Heart left ventricle (tissue), 16 donors: Measurements from ENCODE around the gene GOT1. TPM values are rescaled to one million over a fixed set of nuclear protein-coding genes. Genes with fewer than 3 reads are reported as not detected.

Experiments used
- ATAC-seq, 4 donors: fragments of 200-7000 bp; cut with Tn5 transposase; one replicate each; pipeline ENCODE4 v1.9.1; 2020 to 2022; ENCODE audit warnings: moderate library complexity in 4 of 4, mild to moderate bottlenecking in 3 of 4, moderate number of reproducible peaks in 1 of 4
- DNase-seq, 5 donors: peaks; one replicate each; pipeline ENCODE4 v3.0.0-alpha.2; 2020
- H3K27ac ChIP-seq, 12 donors: fragments of 200-600 bp; sonication (generic) in 4 of 12; one replicate each; pipeline versions ENCODE4 v1.5.0 to v1.8.0; 2016 to 2022; ENCODE audit warnings: mild to moderate bottlenecking in 2 of 12
- H3K27me3 ChIP-seq, 9 donors: fragments of 200-600 bp; sonication (generic) in 2 of 9; one replicate each; pipeline versions ENCODE4 v1.5.1 to v1.8.0; 2016 to 2022; ENCODE audit warnings: mild to moderate bottlenecking in 3 of 9
- H3K36me3 ChIP-seq, 9 donors: fragments of 200-600 bp; sonication (generic) in 2 of 9; one replicate each; pipeline versions ENCODE4 v1.5.0 to v1.8.0; 2018 to 2022; ENCODE audit warnings: mild to moderate bottlenecking in 2 of 9
- H3K4me1 ChIP-seq, 12 donors: fragments of 200-600 bp; sonication (generic) in 4 of 12; one replicate each; pipeline versions ENCODE4 v1.5.0 to v1.8.0; 2016 to 2022; ENCODE audit warnings: mild to moderate bottlenecking in 3 of 12
- H3K4me3 ChIP-seq, 12 donors: fragments of 200-600 bp; sonication (generic) in 4 of 12; one replicate each; pipeline versions ENCODE4 v1.5.0 to v1.8.0; 2017 to 2022; ENCODE audit warnings: mild to moderate bottlenecking in 9 of 12, moderate library complexity in 4 of 12
- H3K9me3 ChIP-seq, 12 donors: fragments of 200-600 bp; sonication (generic) in 4 of 12; one replicate each; pipeline versions ENCODE4 v1.5.0 to v1.8.0; 2016 to 2022; ENCODE audit warnings: mild to moderate bottlenecking in 1 of 12
- POLR2A ChIP-seq, 2 donors: fragments of 450-650 bp; IDR thresholded peaks; one replicate each; pipeline ENCODE4 v1.6.1; 2017; ENCODE audit warnings: antibody characterized with exemption in 2 of 2, mild to moderate bottlenecking in 2 of 2, moderate library complexity in 2 of 2
- WGBS, 4 donors: extraction: QIAGEN DNeasy Blood & Tissue Kit in 2 of 4; methylation state at CpG; one replicate each; pipeline versions ENCODE4 v1.1.5 to v1.1.7; 2013 to 2018; 5-methylcytosine and 5-hydroxymethylcytosine counted together
- intact Hi-C, 10 donors: fragments of 100-400 bp; cut with DNase I; formaldehyde crosslinking; loops; one replicate each; pipeline versions ENCODE4 v1.11.1 to v1.14.2; 2022
- polyA plus RNA-seq, 2 donors: library from polyadenylated mRNA; stranded (reverse); fragments of 200-250 nt; gene quantifications; one replicate each; pipeline ENCODE4 v1.2.3, GENCODE V29; 2013
- total RNA-seq, 9 donors: library from RNA; depleted of rRNA in 2 of 9; stranded (reverse); fragments of >200 nt in 2 of 9; fragmentation: NEBNext Ultra II Directional in 3 of 9; extraction: Animal tissue kit (Norgen Biotek cat#: 25700) in 3 of 9; gene quantifications; one replicate each; pipeline versions ENCODE4 v1.1.0 to v1.2.4, GENCODE V29; 2016 to 2023
- TF ChIP-seq, protein P1 (sequence below), 12 donors: fragments of 200-600 bp; sonication (generic) in 4 of 12; IDR thresholded peaks; one replicate each; pipeline versions ENCODE4 v1.5.0 to v1.8.0; 2018 to 2022; ENCODE audit warnings: antibody characterized with exemption in 12 of 12, mild to moderate bottlenecking in 5 of 12
- donor health status: ischemic (EF 13 %, LVEDD 7.1; RV severe dilation, severe dysfunction).
- donor health status: healthy with polysubstance abuse.
- donor health status: DM: no; HTN: yes; CAD: no.
- donor health status: DM: no; HTN: no; CAD: no.
- donor health status: ischemic (EF 25% LVEDD 6.9; RV normal size, moderate dysfunction).
- donor health status: ischemic (EF 25% LVEDD 5.7; RV mildly dilated, moderate dysfunction).
- donor health status: healthy.
- donor health status: DM: yes; HTN: yes; CAD: no.
- donor health status: ischemic (EF 35%, LVEDD 5.7; RV mildly dilated, moderate dysfunction).
- donor health status: nonischemic (EF 11% LVEDD 7.7; RV severe dilation, severe dysfunction).
- donor health status: DM: yes; HTN: yes; CAD: no.
- donor health status: PGD.
- donor health status: ischemic (EF 29% LVEDD 5.4; RV normal size, mild dysfunction).
- donor health status: nonischemic (EF 23%, LVEDD 6.1; RV moderate dilation, normal function).

The GOT1 gene
- total and polyA plus RNA-seq, 11 donors, result 259 to 815 (median 505) TPM

DNA sequence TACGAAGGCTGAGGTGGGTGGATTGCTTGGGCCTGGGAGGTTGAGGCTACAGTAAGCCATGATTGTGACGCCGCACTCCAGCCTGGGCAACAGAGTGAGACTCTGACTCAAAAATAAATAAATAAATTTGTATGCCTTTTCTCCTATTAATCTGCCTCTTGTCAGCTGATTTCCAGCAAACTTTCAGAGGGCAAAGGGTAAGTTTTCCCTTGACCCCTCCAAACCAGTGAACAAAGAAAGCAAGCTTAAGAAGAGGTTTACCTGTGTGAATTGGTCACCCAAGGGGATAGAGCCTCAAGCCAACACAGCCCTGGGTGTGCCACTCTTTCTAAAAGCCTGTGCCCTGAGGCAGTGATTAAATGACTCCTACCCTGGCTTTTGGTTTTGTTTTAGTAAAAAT lies 30.8 kb downstream of the GOT1 start:
- WGBS, 4 donors, result 95 to 99% (median 97%) methylated on average over 3 of the region's 3 CpGs
- Histone ChIP-seq H3K27ac (no peak overlapping the region), H3K4me1 (peaks cover 0 to 19% (median 3%) of the 10 kb centered on the region in 12 donors), H3K36me3 (peaks cover 3 to 100% (median 85%) of the 10 kb centered on the region in 9 donors), H3K9me3 (no peaks in the 10 kb centered on the region), H3K4me3 (no peak overlapping the region), H3K27me3 (no peaks in the 10 kb centered on the region)
- no peak for ATAC-seq
- no peak for DNase-seq
- TF ChIP-seq, protein P1, sequence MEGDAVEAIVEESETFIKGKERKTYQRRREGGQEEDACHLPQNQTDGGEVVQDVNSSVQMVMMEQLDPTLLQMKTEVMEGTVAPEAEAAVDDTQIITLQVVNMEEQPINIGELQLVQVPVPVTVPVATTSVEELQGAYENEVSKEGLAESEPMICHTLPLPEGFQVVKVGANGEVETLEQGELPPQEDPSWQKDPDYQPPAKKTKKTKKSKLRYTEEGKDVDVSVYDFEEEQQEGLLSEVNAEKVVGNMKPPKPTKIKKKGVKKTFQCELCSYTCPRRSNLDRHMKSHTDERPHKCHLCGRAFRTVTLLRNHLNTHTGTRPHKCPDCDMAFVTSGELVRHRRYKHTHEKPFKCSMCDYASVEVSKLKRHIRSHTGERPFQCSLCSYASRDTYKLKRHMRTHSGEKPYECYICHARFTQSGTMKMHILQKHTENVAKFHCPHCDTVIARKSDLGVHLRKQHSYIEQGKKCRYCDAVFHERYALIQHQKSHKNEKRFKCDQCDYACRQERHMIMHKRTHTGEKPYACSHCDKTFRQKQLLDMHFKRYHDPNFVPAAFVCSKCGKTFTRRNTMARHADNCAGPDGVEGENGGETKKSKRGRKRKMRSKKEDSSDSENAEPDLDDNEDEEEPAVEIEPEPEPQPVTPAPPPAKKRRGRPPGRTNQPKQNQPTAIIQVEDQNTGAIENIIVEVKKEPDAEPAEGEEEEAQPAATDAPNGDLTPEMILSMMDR (IDR thresholded peaks at IDR 0.05), result no peak
- TF ChIP-seq POLR2A (IDR thresholded peaks at IDR 0.05), result no peak
- intact Hi-C loops, result loop anchor here in 1 of 10 donors (10.0 kb wide), 1 partner anchor 305 kb away; no protein-coding TSS in a partner anchor

DNA sequence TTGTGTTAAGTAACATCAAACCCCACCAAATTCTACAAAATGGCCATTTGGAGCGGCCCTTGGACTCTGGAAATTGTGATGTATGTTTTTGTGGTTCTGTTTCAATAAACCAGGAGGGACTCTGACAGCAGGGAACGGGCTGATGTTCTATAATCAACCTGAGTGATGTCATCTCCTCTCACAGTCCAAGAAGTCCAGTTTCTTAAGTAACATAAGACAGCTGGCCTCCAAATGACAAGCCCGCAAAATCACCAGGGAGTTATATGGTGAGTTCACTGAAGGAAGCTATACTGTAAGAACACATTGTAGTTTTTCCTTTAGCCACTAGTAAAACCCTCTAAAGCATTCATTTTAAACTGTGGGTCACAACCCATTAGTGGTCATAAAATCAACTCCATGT lies 34.0 kb downstream of the GOT1 start:
- no peak for ATAC-seq
- H3K9me3 ChIP-seq, result no peaks in the 10 kb centered on the region
- TF ChIP-seq, protein P1 (IDR thresholded peaks at IDR 0.05), result no peak
- no peak for TF ChIP-seq POLR2A (IDR thresholded peaks at IDR 0.05)
- WGBS, 4 donors, result 62 to 76% (median 65%) methylated on average over 3 of the region's 3 CpGs
- H3K27ac ChIP-seq, result no peak overlapping the region
- H3K27me3 ChIP-seq, result no peaks in the 10 kb centered on the region
- peaks cover 0 to 45% (median 13%) of the 10 kb centered on the region in 12 donors for H3K4me1 ChIP-seq
- no peak overlapping the region for H3K4me3 ChIP-seq
- intact Hi-C loops, result loop anchor here in 1 of 10 donors (10.0 kb wide), 1 partner anchor 308 kb away; no protein-coding TSS in a partner anchor
- peaks cover 3 to 76% (median 57%) of the 10 kb centered on the region in 9 donors for H3K36me3 ChIP-seq
- DNase-seq, result no peak

DNA sequence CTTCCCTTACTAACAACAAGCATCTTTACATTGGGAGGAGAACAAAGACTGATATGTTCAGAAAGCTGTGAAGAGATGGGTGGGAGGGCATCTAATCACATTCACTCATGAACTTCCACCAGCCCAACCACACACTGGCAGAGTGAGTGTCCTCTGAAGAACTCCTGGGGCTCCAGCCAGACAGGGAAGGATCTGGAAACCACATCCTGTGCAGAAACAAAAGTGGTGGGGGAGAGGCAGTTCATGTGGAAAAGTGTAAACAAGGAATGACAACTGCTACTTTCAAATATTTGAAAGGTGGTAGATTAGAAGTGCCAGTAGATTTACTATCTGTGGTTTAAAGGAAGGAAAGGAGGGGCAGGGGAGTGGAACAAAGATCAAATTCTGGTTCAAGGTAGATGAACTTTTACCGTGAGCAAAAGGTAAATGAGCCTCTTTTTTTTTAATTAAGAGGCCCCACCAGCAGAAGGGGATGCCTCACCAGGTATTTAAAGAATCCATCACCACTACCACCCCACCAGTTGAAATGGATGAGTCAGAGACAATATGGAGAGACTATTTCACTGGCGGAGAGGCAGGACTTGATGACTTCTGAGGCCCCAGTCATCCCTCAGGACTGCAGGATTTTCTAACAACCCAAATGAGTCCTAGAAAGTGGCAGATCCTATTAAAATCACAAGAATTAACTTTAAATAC lies 34.5 kb downstream of the GOT1 start:
- no peak for DNase-seq
- intact Hi-C loops, result loop anchor here in 1 of 10 donors (10.0 kb wide), 1 partner anchor 309 kb away; no protein-coding TSS in a partner anchor
- peak; percentile 4 to 54 (median 22) for ATAC-seq
- Histone ChIP-seq H3K4me1 (peaks cover 0 to 49% (median 14%) of the 10 kb centered on the region in 12 donors), H3K4me3 (no peak overlapping the region), H3K27me3 (no peaks in the 10 kb centered on the region), H3K36me3 (peaks cover 3 to 70% (median 51%) of the 10 kb centered on the region in 9 donors), H3K27ac (peak overlapping the region in 1 of 12 donors; percentile 15), H3K9me3 (no peaks in the 10 kb centered on the region)
- WGBS, 4 donors, result 64 to 65% (median 64%) methylated on average over 2 of the region's 2 CpGs
- TF ChIP-seq, protein P1 (IDR thresholded peaks at IDR 0.05), result no peak
- no peak for TF ChIP-seq POLR2A (IDR thresholded peaks at IDR 0.05)

DNA sequence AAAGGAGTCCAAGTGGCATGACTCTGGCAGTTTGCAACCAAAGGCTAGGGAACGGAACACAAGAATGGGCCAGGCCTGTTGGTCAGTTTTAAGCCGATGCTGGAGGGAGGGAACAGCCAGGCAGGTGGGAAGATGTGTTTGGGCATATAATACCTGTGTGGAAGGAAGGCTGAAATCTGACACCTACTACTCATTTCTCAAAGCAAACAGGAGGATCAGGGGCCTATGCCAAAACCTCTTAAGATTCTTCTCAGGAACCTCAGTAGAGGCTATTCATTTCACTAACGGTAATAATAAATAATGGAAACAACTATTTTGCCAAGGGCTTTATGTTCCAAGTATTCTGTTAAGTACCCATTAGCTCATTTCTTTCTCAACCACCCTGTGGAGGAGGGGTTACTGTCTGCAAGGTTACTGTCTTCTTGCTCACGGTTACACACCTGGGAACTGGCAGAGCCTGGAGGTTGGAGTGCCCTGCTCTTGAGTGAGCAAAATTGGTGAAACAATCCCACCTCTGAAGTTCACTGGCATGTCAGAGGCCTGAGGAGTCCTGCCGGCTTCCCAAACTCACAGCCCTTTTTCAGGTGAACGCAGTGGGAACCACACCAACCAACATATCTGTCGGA lies 35.5 kb downstream of the GOT1 start:
- H3K27ac ChIP-seq, result peak overlapping the region in 1 of 12 donors; percentile 9
- DNase-seq (no peak), ATAC-seq (peak in 1 of 4 donors; percentile 6)
- peaks cover under 1 to 60% (median 41%) of the 10 kb centered on the region in 9 donors for H3K36me3 ChIP-seq
- TF ChIP-seq, protein P1 (IDR thresholded peaks at IDR 0.05), result no peak
- no peak for TF ChIP-seq POLR2A (IDR thresholded peaks at IDR 0.05)
- H3K9me3 ChIP-seq, result no peaks in the 10 kb centered on the region
- H3K27me3 ChIP-seq, result no peaks in the 10 kb centered on the region
- no peak overlapping the region for H3K4me3 ChIP-seq
- peaks cover 0 to 57% (median 15%) of the 10 kb centered on the region in 12 donors for H3K4me1 ChIP-seq
- WGBS, 4 donors, result 75 to 84% (median 82%) methylated on average over 7 of the region's 7 CpGs
- intact Hi-C loops, result loop anchor here in 8 of 10 donors (5.0 to 10.0 kb wide), 3 partner anchors 37 to 310 kb away; partner anchors contain the start of gene GOT1 (in 5 of the 8)
